Muscle of arm (tissue), 12 donors: ENCODE data around the gene TMEM62. TPM values are rescaled to one million over a fixed set of nuclear protein-coding genes. Genes with fewer than 3 reads are reported as not detected.

ENCODE experiments used
- DNase-seq: peaks from one replicate; pipeline ENCODE4 v3.0.0-alpha.2; 2013
- polyA plus RNA-seq, 12 donors: library from polyadenylated mRNA; unstranded; fragments of 120-200 nt; gene quantifications; one replicate each; pipeline ENCODE4 v1.2.1, GENCODE V29; 2013; ENCODE audit not compliant: insufficient read length in 12 of 12

TMEM62 gene
- polyA plus RNA-seq, 12 donors, result 6.2 to 14.1 (median 8.7) TPM; not detected in 1

- DNase-seq, result no peak
Observed at GRCh38 chr15:43226436-43227305, 93.3 kb downstream of the TMEM62 start.

- DNase-seq, result no peak
Observed at GRCh38 chr15:43229977-43230376, 96.6 kb downstream of the TMEM62 start.

- DNase-seq, result no peak
Observed at GRCh38 chr15:43230640-43231115, 97.3 kb downstream of the TMEM62 start.

- DNase-seq, result no peak
Observed at GRCh38 chr15:43232289-43232874, 99.0 kb downstream of the TMEM62 start.

Other genes starting within 250 kb of the TMEM62 start
- gene TTBK2, start 212.8 kb upstream of the TMEM62 start, polyA plus RNA-seq, result 10 to 100 TPM in 10 of 12 donors, 1 to 10 TPM in 1, not detected in 1; 7.9 to 15.3 (median 11.2) TPM
- gene UBR1, start 27.5 kb upstream of the TMEM62 start, polyA plus RNA-seq, result 10 to 100 TPM in 11 of 12 donors, not detected in 1; 14.5 to 35.5 (median 23.6) TPM
- 10 to 100 TPM in 11 of 12 donors, not detected in 1; 22.0 to 48.3 (median 37.3) TPM for gene CCNDBP1, start 51.8 kb downstream of the TMEM62 start, polyA plus RNA-seq
- 1 to 10 TPM in 10 of 12 donors, not detected in 2; 1.1 to 10.0 (median 2.1) TPM for gene EPB42, start 87.4 kb downstream of the TMEM62 start, polyA plus RNA-seq
- 1 to 10 TPM in 1 of 12 donors, under 1 TPM in 8, not detected in 3; 0.05 to 1.0 (median 0.20) TPM for gene TGM5, start 133.3 kb downstream of the TMEM62 start, polyA plus RNA-seq
- under 1 TPM in 1 of 12 donors, not detected in 11; 0.17 TPM for gene TGM7, start 168.7 kb downstream of the TMEM62 start, polyA plus RNA-seq
- gene LCMT2, start 197.0 kb downstream of the TMEM62 start, polyA plus RNA-seq, result 1 to 10 TPM in 11 of 12 donors, not detected in 1; 4.8 to 8.6 (median 6.6) TPM
- gene ZSCAN29, start 237.5 kb downstream of the TMEM62 start, polyA plus RNA-seq, result 10 to 100 TPM in 10 of 12 donors, 1 to 10 TPM in 1, not detected in 1; 8.0 to 25.0 (median 15.4) TPM
- 10 to 100 TPM in 11 of 12 donors, not detected in 1; 11.1 to 16.6 (median 13.9) TPM for gene TUBGCP4, start 237.5 kb downstream of the TMEM62 start, polyA plus RNA-seq